HG03135 (cell line): ENCODE results near the gene APOL2.
"Not testable (repeated sequence)": the region's sequence is repeated elsewhere in the genome, so short reads cannot be mapped to it uniquely, and the experiment has no call there.

Experiments
- ATAC-seq: cut with Tn5 transposase; IDR thresholded peaks from one replicate; pipeline ENCODE4 v1.9.1; 2021; ENCODE audit warnings: mild to moderate bottlenecking, moderate library complexity; ENCODE audit not compliant: unreplicated experiment

Gene APOL2

DNA sequence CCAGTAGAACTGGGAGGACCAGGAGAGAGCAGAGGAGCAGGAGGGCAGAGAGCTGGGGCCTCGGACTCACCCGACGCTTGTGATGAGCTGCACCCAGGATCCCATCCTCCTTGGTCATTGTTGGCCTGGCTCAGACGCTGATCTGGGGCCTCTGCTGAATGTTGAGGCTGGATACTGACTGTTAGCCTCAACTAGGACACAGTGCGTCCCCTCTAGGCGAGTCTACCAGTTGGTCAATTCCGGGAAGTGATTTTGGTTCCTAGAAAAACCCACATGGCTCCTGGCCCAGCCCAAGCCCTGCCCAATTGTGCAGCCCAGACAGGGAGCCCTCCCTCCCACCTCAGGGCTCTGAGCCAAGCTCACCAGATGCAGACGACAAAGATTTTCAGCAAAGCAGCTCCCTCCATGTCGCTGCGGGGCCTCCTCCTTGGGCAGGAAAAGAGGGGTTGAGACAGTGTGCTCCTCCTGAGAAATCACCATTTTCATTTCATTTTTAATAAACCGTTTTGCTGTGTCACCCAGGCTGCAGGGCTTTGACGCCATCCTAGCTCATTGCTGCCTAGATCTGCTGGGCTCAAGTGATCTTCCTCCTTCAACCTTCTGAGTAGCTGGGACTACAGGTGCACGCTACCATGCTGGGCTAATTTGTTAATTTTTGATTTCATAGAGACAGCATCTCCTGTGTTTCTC, 37.6 kb downstream of the APOL2 start, which contains the start of gene APOL4:
TSS of gene APOL4 (minus strand) at position 180 of the 690 bp plus-strand sequence. CDS start at position 105, 75 bp downstream.
- no peak for ATAC-seq

DNA sequence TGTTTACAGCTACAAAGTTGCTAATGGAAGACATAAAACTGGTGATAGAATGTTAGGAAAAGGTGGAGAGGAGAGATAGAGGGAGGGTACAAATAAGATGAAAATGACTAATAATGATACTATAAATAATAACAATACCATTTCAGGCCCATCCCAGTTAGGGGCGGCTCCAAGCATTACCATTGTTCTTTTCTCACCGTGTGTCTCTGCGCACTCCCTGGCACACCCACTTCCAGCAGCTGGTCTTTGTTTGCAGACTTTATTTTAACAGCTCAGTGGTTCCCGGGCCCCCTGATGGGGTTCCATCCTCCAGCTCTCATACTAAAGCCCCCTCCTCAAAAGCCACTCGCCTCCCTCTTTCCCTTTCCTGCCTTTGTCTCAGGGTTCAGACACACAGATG, 38.3 kb downstream of the APOL2 start:
- not testable (repeated sequence) for ATAC-seq

DNA sequence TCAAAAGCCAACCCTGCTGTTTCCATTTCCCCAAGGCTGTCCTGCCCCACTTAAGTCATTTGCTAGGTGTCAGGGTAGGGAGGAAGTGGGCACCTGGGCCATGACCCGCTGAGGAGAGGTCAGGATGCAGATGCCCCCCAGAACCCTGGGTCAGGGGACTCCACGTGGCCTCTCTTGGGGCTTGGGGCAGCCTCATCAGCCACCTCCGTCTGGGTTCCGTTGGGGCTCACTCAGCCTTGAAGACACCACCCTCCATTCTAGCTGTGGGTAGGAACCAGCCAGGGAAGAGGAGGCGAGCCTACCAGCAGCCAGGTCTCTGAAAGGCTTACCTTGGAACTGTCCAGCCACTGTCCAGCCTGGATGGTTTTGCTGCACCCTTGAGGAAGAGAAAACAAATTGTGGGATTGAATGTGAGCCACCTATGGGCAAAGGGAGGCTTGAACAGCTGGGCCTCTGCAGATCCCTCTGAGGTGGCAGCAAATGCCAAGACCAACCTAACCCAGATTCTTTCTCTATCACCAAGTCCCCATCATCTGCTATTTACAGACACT, 40.3 kb downstream of the APOL2 start:
- ATAC-seq, result no peak

DNA sequence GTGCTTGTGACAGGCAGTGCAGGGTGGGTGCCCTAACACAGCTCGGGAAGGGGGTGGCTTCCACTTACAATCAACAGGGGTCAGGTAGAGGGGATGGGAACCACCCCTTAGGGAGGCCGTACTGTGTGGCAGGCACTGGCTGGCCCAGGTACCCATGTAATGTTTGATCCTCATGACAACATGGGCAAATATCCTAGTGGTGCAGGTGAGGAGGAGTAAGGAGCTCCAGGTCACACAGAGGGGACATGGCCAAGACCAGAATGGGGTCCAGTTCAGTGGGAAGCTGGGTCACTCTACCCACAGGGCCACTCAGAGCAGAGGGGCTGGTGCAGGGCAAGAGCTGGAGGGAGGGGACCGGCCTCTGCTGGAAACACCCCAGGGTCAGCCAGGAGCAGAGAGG, 40.8 kb downstream of the APOL2 start:
- no peak for ATAC-seq

DNA sequence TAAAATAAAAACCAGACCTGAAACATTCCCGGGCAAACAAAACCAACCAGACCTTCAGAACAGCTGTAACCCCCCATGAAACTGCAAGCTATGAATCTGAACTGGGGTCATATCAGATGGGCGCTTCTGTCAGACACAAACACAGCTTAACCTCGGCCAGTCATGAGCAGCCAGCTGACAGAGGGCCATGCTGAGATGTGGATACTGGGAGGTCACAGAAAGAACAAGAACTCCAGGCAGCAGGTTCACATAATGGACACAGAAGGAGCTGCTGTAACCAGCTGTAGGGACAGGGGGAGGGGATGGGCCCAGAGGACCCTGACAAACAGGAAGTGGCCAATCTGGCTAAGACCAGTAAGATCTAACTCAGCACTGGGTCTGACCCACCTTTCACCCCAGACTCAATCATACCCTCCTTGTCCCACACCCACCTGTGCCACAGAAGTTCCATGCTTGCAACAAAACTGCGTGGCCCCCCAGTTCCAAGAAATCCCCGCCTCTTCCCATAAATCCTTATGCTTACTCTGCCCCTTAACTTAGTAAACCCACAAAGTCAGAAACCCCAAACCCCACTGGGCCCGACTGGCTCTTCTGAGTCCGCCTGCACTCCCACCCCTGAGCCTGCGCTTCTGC, 41.7 kb downstream of the APOL2 start:
- no peak for ATAC-seq

DNA sequence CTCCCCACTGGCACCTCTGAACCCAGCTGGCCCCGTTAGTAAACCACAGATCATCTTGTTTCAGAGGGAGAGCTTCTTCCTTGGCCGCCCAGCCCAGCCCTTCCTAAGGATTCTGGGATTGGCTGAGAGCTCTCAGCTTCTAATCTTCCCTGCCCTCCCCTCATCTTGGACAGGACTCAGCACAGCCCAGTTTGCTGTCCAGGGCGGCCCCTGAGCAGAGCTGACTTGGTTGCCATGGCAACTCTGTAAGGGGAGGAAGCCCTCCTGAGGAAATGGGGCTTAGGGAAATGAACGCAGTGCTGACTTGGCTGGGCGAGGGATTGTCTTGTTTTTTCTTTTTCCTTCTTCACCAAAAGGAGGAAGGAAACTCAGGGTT, 42.3 kb downstream of the APOL2 start:
- no peak for ATAC-seq

DNA sequence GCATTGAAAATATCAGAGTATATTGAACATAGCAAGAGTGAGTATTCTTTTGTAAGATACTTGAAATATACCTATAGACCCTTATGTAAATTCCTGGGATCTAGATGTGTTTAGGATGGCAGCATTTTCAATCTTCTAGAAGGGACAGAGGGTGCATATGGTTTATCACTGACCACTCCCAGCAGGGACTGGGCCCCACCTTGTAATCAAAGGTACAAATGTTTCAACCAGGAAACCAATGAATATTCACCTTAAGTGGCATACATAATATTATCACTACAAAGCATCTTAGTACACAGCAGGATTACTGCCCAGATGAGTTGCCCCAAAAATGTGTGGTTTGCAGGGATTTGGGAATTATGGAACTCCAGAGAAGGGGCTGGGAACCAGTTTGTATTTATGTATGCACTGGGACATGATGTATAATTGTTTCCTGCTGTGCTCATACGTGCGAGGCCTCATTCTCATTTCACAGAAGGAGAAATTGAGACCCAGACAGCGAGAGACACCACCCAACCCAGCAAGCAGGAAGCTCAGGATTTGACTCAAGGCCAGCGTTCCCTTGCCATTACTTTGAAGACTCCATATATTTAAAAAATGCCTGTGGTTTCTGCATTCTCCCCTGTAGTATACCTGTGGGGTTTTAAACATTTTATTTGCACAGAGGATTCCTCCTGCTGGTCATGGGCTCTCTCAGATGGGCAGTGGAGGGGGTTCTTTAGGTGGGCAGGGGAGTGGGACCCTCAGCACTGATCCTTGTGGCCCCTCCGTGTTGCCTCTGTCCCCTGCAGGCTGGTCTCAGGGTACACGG, 42.9 kb downstream of the APOL2 start:
- no peak for ATAC-seq

DNA sequence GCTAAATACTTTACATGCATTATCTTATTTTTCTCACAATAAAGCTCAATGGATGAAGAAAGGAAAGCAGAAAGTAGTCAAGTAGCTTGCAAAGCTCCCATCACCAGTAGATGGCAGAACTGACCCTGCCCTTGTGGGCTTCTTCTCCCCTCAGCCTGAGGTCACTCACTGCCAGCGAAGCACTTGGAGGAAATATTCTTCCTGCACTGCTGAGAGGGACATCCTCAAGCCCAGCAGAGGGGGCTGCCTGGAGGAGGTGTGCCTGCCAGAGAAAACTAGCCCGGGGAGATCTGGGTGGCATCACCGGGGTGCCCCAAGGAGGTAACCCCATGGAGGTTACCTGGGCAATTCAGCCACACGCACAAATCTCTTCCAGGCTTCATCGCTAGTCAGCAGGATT, 44.4 kb downstream of the APOL2 start:
- ATAC-seq, result no peak

DNA sequence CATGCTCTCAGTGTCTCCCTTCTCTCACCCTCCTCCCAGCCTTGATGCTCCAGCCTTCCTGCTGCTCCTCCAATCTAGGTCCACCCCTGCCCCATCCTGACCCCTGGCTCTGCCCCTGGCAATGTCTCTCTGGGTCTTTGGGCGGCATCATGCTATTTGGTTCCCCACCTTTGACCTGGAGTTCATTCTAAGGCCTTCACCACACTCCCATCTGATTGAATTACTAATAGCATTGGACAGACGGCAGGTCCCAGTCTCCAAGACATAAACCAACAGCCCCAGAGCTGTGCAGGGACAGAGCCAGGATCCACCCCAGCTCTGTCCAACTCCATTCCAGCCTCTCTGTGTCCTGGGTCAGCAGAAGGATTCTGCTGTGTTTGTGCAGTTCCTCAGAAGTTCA, 44.9 kb downstream of the APOL2 start:
- no peak for ATAC-seq

DNA sequence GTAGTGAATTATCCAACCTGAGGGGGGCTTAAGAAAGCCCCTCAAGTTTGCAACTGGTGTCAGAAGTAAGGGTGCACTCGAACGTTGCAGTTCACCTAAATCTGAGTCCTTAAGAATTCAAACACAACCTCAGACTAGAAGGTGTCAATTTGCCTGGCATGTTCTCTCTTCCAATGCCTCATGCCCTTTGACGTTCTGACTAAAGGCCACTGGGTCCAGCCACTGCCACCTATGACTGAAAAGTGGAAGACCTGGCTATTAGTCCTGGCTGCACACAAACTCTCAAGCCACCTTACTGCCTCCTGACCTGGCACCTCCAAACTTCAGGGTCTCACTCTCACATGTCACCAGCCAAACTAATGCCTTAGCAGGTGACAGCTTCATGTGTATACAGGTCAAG, 45.8 kb downstream of the APOL2 start:
- no peak for ATAC-seq

DNA sequence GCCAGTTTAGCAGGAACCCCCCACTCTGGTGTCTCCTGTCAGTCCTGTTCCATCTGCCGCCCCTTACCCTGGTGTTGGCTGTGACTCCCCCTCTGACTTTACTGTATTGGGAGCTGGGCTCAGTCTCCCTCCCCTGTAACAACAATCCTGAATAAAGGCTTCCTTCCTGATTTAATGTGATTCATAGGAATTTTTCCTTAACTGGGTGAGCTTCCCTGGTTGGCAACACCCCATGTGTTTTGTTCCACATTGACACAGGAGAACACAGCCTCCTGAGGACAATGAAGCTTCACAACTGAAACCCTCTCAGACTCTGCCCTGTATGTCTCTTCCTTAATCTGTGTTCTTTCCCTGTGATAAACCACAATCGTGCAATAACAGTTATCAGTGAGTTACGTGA, 46.2 kb downstream of the APOL2 start:
- ATAC-seq, result no peak

DNA sequence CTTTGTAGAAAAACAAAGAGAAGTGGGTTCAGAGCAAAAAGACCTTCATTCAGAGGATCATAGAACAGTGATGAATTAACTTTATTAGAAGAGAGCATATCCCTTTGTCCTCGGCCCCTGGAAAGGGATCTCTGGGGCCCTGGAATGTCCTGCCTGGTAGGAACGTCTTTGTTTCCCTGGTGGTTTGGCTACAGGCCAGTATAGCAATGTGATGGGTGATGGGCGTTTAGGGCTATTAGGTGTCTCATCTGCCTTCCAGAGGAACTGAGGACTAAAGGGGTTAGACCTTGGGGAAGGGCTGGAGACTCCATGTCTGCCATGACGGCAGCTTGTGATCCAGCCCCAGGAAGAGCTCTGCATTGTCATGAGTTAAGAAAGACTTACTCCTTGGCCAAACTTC, 46.8 kb downstream of the APOL2 start:
- no peak for ATAC-seq

DNA sequence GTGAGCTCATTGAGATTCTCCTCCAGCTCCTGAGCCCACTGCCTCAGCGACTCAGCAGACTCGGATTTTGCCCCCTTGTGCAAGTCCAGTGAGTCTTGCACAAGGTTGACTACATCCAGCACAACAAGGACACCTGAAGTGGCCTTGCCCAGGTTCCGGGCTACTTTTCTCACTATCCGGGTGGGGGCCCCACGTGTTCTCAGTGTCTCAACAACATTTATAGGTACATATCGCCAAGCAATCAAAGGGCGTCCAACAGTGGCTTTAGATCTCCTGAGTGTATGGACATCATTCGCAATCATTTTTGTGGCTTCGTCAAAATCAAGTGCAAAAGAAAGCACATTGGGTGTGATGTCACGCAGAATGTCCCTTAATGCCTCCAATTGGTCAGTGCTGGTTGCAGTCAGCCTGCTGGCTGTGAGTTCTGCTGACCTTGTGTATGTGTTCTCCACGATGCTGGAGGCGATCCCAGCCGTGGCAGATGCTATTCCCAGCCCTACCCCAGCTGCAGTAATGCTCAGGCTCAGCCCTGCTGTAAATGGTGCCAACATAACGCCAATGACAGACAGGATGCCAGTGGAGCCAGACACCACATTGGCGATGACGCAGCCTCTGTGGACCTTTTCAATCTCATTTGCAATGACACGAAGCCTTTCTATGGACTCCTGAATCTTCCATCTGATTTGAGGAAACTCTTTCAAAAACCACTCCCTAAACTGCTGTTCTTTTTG, 48.1 kb downstream of the APOL2 start:
- ATAC-seq, result no peak

DNA sequence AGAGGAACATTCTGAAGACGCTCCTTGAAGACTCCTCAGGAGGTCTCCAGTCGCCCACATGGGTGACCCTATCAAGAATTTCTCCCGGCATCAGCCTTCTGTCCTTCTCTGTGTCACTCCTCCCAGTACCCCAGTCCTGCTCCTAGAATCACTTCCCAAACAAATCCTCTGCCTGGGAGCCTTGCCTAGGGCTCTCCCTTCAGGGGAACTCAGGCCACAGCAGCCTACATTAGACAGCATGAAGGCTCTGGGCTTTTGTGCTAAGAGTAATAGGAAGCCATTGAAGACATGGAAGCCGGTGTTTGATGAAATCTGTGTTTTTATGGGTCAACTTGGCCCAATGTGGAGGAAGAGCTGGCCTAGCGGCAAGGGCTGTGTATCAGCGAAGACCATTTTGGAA, 51.5 kb downstream of the APOL2 start:
- not testable (repeated sequence) for ATAC-seq

DNA sequence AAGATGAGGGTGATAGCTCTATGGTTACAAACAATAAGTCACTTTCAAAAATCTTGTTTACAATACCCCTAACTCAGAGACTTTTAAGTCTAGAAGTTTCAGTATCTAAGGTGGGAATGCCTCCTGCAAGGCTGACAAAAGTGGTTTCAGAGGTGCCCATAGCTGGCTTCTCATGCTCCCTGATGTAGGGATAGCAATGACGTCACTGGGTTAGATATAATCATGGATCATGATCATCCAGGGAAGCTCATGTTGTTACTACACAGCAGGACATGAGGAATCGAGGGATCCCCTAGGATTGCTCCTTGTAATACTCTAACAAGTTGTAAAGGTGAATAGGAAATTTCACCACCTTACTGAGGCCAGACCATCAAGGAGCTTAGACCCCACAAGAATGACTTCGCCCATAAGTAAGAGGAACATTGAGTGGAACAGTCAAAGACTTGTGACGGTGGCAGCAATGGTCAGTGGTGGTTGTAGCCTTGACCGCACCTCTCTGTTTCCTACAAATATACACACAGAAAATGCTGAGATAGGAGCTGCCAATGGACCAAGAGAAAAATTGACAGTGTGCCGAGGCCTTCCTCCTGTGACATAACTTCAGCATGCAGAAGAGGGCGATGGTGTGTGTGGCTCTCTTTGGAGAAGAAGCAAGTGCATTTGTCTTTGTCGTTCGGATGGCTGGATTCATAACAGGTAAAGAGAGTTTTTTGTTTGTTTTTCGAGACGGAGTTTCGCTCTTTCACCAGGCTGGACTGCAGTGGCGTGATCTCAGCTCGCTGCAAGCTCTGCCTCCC, 53.3 kb downstream of the APOL2 start:
- ATAC-seq, result no peak

DNA sequence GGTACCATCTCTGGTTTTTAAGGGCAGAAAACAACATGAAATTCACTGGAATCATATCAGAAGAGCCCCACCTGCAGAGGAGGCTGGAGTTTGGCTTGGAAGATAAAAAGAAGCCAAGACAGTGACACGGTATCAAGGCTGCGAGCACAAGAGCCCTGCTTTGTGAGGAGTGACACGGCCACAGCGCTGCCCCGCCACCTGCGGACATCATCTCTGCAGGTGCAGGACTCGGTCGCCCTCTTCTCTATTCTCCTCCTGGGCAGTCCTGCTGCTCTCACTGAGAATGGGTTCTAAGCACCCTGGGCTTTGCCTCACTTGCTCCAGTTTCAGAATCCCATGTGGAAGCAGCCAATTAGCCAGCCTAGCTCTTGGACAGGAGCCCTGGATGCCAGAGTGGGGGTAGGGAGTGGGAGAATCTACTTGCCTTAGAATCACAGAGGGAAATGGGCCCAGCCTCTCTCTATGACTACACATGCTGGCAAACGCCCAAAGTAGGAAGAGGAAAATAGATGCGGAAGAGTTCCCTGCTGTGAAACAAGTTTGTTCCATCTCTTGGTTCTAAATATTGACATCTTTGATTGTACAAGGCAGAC, 54.8 kb downstream of the APOL2 start:
- ATAC-seq, result no peak

DNA sequence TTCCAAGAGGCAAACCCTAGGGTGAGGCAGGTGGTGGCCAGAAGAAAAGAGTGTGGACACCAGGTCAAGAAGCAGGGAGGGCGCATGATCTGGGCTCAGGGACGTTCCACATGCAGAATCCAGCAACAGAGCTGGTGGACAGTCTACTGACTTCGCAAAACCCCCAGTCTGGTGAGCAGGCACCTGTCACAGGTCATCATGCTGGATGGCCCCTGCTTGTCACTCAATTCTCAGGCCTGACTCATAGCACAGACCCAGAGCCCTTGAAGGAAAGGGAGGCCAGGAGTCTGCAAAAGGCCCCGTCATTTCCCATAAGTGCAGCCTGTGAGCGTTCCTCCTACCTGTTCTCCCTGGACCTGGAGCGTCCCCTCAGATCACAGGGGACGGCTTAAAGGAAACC, 55.9 kb downstream of the APOL2 start:
- no peak for ATAC-seq

DNA sequence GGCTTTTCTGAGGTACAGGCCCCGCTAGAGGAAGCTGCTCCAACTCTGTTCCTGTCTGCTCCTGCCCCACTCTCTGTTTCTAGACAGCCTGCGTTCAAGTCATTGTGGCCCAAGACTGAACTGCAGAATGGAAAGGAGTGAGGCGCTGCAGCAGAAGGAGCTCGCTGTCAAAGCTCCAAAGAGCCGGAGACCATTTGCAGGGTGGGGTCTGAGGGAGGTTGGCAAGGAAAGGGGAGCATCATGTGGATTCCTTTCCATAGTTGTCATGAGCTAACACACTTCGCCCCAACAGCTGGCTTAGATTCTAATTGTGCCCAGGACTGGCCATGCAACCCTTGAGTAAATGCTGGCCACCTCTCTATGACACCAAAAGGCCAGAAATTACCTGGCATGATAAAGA, 56.5 kb downstream of the APOL2 start:
- ATAC-seq, result no peak

DNA sequence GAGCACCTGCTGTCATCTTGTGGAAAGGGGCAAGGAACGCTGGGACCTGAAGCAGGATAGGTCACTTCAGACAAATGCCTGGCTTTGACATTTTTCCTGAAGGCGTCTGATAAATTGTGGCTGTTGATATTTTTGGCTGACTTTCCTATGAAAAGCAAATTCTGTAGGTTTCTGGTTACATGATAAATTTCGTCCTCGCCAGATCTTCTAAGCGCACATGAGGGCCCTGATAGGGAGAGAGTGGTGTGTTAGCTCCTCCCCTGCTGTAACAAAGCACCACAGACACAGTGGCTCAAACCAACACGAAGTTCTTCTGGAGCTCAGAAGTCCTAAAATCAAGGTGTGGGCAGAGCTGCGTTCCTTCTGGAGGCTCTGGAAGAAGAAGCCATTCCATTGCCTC, 57.3 kb downstream of the APOL2 start:
- ATAC-seq, result no peak

DNA sequence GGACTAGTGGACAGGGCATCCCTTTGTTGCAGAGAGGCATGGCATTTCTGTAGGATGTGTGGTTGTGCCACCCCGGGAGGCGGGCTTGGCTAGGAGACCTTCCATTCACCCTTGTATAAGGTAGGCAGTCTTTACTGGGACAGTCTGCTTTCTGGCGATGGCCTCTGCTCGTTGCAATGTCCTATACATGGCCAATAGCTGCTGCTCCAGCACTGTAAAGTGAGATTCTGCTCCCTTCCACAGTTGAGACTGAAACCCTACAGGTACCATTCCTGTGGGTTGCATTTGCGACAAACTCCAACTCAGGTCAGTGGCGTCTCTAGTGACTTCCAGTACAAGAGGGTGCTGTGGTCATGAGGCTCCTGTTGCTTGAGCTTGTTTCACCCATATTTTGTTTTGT, 58.4 kb downstream of the APOL2 start:
- ATAC-seq, result no peak
